GM18907 (cell line): ENCODE data around the gene RPS25.
"Not testable (repeated sequence)": the region's sequence is repeated elsewhere in the genome, so short reads cannot be mapped to it uniquely, and the experiment has no call there.

Source experiments
- ATAC-seq: cut with Tn5 transposase; IDR thresholded peaks from one replicate; pipeline ENCODE4 v1.9.1; 2021; ENCODE audit warnings: mild to moderate bottlenecking, moderate library complexity; ENCODE audit not compliant: unreplicated experiment

RPS25 gene

DNA sequence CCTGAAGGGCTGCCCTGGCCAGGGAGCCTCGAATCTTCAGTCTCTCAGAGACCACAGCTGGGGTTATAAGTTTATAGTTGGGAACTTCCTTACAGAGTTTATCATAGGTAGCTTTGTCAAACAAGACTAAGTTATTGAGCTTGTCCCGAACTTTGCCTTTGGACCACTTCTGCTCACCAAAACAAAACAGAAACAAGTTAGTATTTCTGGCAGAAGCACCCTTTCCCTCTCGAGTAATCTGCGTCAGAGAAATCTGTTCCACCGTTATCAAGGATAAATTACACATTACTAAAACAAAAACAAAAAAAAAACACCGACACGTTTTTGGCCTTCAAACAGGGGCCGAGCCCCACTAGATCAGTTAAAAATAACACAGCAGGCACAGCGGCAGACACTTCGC is 766 bp downstream of the RPS25 start:
- not testable (repeated sequence) for ATAC-seq

DNA sequence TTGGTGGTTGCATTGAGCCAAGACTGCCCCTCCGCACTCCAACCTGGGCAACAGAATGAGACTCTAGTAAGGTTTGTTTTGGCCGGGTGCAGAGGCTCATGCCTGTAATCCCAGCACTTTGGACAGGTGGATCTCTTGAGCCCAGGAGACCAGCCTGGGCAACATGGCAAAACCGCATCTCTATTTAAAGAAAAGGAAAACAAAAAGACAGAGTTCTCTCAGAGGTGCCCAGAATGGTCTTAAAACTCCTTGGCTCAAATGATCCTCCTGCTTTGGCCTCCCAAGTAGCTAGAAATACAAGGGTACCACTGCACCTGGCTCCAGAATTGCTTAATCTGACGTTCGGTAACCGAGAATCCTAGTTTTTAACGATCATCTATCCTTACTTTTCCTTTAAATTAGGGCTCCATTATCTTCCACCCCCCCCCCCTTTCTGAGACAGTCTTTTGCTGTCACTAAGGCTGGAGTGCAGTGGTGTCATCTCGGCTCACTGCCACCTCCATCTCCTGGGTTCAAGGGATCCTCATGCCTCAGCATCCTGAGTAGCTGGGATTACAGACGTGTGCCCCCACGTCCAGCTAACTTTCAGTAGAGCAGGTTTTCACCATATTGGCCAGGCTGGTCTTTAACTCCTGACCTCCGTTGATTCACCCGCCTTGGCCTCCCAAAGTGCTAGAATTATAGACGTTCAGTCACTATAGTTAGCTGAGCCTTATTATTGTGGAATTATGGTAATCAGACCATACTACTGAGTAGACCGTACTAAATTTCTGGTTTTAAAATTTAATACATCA is 1.7 kb downstream of the RPS25 start:
- no peak for ATAC-seq

DNA sequence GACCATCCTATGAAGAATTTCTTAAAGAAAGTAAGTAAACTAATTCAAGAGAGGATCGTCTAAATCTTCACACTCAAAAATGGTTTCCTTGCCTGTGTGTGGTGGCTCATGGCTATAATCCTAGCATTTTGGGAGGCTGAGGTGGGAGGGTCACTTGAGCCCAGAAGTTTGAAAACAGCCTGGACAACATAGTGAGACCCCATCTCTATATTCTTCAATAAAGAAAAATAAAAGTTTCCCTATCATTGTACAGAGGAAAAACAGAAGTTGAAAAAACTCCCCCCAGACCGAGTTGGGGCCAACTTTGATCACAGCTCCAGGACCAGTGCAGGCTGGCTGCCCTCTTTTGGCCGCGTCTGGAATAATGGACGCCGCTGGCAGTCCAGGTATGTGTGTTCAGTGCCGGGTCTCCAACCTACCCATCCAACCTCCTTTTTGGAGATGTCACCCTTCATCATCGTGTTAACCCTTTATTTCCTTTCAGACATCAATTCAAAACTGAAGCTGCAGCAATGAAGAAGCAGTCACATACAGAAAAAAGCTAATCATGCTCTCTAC is 3.0 kb downstream of the RPS25 start:
- ATAC-seq = no peak

DNA sequence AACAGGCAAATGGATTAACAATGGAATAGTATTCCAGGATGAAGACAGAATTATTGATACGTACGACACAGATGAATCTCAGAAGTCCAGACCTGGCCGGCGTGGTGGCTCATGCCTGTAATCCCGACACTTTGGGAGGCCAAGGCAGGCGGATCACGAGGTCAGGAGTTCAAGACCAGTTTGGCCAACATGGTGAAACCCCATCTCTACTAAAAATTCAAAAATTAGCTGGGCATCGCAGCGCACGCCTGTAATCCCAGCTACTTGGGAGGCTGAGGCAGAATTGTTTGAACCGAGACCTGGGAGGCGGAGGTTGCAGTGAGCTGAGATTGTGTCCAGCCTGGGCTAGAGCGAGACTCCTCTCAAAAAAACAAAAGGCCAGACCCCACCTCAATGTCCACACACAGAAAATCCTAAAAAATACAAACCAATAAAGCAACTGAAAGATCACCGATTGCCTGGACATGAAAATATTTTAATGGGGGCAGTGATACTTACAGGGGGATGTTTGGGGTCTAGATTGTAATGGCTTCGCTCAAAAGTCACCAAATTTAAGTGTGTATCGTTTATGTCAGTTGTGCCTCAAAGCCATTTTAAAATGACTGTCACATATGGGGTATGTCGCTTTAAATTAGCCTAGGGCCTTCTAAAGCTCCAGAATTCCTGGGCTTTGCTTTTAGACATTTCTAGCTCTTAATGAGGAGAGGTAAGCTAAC is 3.8 kb downstream of the RPS25 start:
- no peak for ATAC-seq

DNA sequence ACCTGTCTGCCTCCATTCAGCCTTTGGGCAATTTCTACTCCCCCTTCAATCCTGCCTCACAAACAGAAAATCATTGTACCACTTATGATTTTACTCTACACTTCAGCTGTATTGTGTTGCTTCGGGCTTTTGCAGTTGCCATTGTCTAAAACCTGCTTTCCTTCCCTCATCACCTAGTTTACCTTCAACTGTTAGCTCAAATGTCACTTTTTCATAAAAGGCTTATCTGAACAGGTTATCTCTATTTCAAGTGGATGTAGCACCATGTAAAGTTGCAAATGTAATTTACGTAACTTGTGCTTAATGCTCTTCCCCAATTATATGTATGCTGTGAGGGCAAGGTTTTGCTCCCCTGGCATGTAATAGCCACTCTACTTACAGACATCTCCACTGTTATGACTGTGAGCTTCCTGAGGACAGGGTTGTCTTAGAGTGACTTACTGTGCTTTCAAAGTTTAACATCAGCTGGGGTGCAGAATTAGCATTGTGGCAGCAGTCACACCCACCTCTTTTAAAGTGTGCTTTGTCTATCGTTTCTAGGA is 5.4 kb downstream of the RPS25 start:
- ATAC-seq = no peak

DNA sequence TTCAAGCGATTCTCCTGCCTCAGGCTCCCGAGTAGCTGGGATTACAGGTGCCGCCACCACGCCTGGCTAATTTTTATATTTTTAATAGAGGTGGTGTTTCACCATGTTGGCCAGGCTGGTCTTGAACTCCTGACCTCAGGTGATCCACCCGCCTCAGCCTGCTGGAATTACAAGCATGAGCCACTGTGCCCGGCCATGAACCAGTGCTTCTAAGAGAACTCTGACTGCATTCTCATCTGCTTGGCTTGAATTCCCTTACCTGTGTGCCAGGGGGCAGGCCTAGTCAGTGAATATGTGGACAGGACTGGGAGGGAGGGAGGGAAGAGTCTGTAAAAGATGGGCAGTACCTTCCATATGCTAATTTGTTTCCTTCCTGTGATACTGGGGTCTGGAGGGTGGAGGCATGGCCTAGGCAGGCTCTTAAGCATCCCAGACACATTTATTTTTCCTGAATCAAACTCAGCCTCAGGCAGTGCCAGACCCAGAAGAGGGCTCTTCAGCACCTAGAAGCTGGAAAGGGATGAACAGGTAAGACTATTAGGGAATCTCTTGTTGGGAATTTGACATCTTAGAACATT is 6.6 kb downstream of the RPS25 start:
- no peak for ATAC-seq

DNA sequence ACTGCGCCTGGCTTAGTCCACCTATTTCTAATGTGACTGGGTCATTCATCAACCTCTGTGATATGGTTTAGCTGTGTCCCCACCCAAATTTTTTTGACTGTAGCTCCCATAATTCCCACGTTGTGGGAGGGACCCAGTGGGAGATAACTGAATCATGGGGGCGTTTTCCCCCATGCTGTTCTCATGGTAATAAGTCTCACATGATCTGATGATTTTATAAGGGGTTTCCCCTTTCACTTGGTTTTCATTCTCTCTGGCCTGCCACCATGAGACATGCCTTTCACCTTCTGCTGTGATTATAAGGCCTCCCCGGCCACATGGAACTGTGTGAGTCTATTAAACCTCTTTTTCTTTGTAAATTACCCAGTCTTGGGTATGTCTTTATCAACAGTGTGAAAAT is 11.5 kb downstream of the RPS25 start:
- no peak for ATAC-seq

DNA sequence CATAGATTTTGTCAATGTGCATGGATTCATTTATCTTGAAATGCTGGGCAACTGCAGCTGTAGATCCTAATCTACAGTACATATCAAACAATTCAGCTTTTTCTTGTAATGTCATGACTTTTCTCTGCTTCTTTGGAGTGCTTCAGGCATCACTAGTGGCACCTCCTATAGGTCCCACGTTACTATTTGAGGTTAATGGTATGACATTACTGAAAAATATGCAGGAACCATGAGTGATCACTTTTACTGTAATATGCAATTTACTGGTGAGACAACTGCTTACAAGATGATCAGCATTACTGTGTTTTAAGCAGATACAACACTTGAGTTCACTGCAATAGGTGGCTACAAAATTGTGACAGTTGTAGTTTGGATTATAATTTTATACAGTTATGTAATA is 17.2 kb downstream of the RPS25 start:
- ATAC-seq = no peak

DNA sequence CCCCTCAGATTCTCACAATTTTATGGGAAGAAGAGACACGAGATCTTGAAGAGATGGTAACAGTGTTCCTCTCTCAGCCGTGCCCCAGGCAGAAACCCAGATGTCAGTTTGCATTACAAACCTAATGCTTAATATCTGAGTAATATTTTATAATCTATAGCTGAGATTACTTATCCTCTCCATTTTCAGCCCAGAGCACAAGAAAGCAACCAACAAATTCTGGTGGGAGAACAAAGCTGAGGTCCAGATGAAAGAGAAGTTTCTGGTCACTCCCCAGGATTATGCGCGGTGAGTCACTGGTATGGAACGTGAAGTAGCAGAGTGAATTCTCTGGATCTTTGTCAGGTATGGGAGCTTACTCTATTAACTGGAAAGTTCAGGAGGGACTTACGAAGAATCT is 19.3 kb downstream of the RPS25 start:
- ATAC-seq = no peak

DNA sequence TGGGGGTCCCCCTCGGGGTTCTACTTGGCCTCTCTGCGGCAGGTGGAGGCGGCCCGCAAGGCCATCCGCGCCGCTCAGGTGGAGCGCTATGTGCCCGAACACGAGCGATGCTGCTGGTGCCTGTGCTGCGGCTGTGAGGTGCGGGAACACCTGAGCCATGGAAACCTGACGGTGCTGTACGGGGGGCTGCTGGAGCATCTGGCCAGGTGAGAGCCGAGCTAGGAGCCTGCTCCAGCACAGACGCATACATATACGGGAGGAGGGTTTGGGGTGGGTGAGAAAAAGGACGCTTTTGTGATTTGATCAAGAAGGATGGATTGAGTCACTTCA is 19.8 kb downstream of the RPS25 start:
- ATAC-seq = no peak

DNA sequence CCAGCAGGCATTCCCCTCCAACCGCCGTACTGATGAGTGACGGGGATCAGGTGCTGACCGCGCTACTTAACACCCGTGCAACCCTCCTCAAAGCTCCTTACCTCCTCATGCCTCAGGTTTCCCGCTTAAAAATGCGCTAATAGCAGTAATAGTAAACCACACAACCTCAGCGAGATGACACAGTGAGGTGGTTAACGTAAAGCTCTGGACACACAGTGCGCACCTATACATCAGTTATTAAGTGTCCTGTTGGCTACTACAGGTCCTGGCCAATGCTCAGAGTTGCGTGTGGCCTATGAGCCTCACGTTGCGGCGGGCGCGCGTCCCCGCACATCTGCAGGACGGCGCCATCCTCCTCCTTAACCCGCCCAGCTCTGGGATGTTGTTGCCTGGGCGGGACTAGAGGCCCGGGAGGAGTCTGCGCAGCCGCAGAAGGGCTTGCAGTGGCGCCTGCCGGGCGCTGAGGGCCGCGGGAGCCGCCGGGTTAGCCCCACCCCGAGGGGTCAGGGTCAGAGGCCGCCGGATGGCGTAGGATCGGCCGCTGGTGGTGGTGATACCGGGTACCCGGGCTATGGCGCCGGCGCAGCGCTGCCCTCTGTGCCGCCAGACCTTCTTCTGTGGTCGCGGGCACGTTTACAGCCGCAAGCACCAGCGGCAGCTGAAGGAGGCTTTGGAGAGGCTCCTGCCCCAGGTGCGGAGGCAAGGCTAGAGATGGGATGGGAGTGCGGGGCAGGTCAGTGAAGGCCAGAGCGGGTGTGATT is 20.3 kb downstream of the RPS25 start, which contains the start of gene CENATAC:
Gene CENATAC, plus strand, starts transcription at position 512 of the 761 bp plus-strand sequence. Its CDS starts 60 bp downstream, at position 572.
- peak; percentile 89 for ATAC-seq

DNA sequence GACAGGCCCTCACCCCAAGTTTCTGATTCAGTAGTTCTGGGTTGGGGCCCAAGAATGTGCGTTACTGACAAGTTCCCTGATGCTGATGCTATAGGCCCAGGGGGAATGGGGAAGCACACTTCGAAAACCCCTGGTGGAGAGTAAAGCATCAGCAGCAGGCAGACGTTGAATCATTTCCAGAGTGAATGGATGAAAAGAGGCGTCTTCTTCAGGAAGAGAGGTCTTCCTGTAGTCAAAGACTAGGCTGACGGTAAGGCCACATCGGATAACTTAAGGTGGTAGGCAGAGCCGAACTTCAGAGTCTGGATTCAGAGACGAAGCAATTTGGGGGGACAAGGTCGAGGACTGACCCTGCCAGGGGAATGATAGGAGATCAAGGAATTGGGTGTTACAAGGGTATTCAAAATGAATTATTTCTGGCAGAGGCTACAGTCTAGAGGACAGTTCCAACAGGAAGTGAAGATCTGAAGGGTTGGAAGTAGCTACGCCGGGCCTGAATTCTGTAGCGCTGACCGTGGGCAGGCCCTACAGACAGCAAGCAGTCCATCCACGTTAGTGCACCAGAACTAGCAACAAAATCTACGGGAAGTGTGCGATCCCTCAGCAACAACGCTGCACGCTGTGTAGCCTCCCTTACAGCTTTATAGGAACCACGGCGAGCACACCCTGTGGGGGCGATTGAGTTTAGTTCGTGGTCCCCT is 21.1 kb downstream of the RPS25 start:
- peak; percentile 25 for ATAC-seq

DNA sequence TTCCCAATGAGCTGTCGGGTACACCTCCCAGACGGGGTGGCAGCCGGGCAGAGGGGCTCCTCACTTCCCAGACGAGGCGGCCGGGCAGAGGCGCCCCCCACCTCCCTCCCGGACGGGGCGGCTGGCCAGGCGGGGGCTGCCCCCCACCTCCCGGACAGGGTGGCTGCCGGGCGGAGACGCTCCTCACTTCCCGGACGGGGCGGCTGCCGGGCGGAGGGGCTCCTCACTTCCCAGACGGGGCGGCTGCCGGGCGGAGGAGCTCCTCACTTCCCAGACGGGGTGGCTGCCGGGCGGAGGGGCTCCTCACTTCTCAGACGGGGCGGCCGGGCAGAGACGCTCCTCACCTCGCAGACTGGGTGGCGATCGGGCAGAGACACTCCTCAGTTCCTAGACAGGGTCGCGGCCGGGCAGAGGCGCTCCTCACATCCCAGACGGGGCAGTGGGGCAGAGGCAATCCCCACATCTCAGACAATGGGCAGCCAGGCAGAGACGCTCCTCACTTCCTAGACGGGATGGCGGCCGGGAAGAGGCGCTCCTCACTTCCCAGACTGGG is 26.6 kb downstream of the RPS25 start:
- not testable (repeated sequence) for ATAC-seq

DNA sequence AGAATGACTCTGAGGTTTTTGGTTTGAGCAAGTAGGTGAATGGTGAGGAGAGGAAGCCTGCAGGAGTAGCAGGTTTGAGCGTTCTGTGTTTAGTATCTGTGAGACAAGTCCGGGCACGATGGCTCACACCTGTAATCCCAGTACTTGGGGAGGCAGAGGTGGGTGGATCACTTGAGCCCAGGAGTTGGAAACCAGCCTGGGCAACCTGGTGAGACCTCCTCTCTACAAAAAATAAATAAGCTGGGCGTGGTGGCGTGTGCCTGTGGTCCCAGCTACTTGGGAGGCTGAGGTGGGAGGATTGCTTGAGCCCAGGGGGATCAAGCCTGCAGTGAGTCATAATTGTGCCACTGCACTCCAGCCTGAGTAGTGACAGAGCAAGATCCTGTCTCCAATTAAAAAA is 29.9 kb downstream of the RPS25 start:
- ATAC-seq = no peak

DNA sequence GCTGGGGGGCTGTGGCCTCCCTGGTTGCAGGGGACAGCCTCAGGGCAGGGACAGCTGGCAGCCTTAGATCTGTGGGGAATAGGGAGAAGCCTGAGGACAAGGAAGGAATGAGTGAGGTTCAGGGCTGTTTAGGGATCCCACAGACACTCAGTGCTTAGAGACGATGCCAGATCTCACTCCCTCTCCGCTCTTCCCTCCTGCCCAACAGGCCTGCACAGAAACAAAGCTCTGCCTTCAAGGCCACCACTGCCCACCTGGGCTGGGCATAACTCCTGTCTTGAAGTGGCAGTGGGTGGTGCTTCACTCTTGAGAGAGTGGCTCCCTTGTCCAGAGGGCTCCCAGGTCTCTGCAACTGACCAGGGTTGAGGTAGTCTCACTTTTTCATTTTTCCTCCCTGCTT is 33.3 kb downstream of the RPS25 start:
- no peak for ATAC-seq

DNA sequence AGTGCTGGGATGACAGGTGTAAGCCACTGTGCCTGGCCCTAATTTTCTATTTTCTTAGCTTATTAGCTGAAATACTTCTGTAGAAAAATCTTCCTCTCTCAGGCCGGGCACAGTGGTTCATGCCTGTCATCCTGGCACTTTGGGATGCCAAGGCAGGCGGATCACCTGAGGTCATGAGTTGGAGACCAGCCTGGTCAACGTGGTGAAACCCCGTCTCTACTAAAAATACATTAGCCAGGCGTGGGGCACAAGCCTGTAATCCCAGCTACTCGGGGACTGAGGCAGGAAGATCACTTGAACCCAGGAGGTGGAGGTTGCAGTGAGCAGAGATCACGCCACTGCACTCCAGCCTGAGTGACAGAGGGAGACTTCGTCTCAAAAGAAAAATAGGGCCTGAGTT is 33.8 kb downstream of the RPS25 start:
- not testable (repeated sequence) for ATAC-seq

DNA sequence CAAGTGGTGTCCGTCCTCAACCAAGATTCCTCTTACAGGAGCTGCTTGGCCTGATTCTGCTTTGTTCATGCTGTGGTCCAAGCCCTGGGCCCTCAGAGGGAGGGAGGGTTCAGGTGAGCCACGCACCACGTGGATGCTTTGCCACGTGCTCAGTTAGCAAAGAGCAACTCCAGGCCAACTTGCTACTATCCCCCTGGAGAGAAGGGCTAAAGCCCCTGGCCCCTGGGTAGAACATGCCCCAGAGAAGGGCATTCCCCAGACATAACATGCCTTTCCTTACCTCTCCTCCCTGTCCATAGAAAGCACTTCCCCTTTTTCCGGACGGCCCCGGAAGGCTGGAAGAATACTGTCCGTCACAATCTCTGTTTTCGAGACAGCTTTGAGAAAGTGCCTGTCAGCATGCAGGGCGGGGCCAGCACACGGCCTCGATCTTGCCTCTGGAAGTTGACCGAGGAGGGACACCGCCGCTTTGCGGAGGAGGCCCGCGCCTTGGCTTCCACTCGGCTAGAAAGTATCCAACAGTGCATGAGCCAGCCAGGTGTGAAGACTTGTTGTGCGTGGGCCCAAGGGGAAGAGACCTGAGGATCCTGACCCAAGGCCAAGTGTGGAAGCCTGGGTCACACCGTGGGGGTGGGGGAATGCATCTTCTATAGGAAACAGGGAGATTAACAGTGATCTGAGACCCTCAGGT is 37.8 kb downstream of the RPS25 start:
- no peak for ATAC-seq

DNA sequence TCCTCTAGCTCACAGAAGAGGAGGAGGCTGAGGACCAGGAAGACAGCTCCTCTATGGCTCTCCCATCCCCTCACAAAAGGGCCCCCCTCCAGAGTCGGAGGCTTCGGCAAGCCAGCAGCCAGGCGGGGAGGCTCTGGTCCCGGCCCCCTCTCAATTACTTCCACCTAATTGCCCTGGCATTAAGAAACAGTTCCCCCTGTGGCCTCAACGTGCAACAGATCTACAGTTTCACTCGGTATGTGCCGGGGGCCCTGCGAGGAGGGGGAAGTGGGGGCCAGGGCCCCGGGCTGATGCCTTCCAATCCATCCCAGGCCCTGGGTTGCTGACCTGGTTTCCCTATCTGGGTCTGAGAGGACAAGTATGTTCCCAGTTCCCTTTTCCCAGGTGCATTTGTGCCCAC is 38.7 kb downstream of the RPS25 start:
- ATAC-seq = no peak
